HepG2 (cell line): ENCODE results near the gene AGRN. TPM values are rescaled to one million over a fixed set of nuclear protein-coding genes. Genes with fewer than 3 reads are reported as not detected.

ENCODE experiments used
- HMGXB4 ChIP-seq, 2 experiments: sonication (generic) in 1 of 2; formaldehyde crosslinking in 1 of 2; IDR thresholded peaks; 2 replicates each; pipeline versions ENCODE4 v1.4.0 to v1.6.1; 2018 to 2020; ENCODE audit warnings: missing genetic modification reagents in 2 of 2, borderline replicate concordance in 1 of 2, low read depth in 1 of 2, mild to moderate bottlenecking in 1 of 2, missing biosample characterization in 1 of 2
- PRDM15 ChIP-seq: sonication (generic); formaldehyde crosslinking; IDR thresholded peaks from 2 replicates; pipeline ENCODE4 v1.4.0; 2020; ENCODE audit warnings: missing genetic modification reagents
- RBAK ChIP-seq: sonication (generic); formaldehyde crosslinking; IDR thresholded peaks from 2 replicates; pipeline ENCODE4 v1.5.1; 2020; ENCODE audit warnings: mild to moderate bottlenecking, missing genetic modification reagents
- TFAP4 ChIP-seq: sonication (generic); IDR thresholded peaks from 2 replicates; pipeline ENCODE4 v1.6.1; 2016; ENCODE audit warnings: low read depth, borderline replicate concordance
- ZNF318 ChIP-seq: sonication (generic); formaldehyde crosslinking; IDR thresholded peaks from 2 replicates; pipeline ENCODE4 v1.4.0; 2020; ENCODE audit warnings: mild to moderate bottlenecking, missing genetic modification reagents
- ZNF543 ChIP-seq: sonication (generic); formaldehyde crosslinking; IDR thresholded peaks from 2 replicates; pipeline ENCODE4 v1.4.0; 2020; ENCODE audit warnings: mild to moderate bottlenecking, missing genetic modification reagents
- ZNF687 ChIP-seq: sonication (generic); formaldehyde crosslinking; IDR thresholded peaks from 2 replicates; pipeline ENCODE4 v1.5.1; 2020; ENCODE audit warnings: mild to moderate bottlenecking, missing genetic modification reagents, moderate library complexity
- ZNF878 ChIP-seq: sonication (generic); formaldehyde crosslinking; IDR thresholded peaks from 2 replicates; pipeline ENCODE4 v1.8.1; 2023; ENCODE audit warnings: mild to moderate bottlenecking, missing genetic modification reagents, moderate library complexity
- polyA plus RNA-seq, 8 experiments: library from polyadenylated mRNA; depleted of rRNA in 3 of 8; stranded (reverse) in 7 of 8; unstranded in 1 of 8; fragments of >200 nt; fragmentation: Illumina TruSeq in 4 of 8; extraction: Trizol in 4 of 8; gene quantifications; 2 replicates each; pipeline versions ENCODE4 v1.2.1 to v1.2.3, GENCODE V29; 2011 to 2016; ENCODE audit warnings: low read depth in 4 of 8, missing spikeins in 1 of 8, mixed read lengths in 1 of 8; ENCODE audit not compliant: insufficient read depth in 1 of 8
- total RNA-seq, 5 experiments: library from RNA; depleted of rRNA; stranded (reverse); fragments of >200 nt; fragmentation: Illumina TruSeq; extraction: Trizol; gene quantifications; 2 replicates each; pipeline ENCODE4 v1.2.3, GENCODE V29; 2016; ENCODE audit warnings: low read depth in 1 of 5

AGRN gene
- total and polyA plus RNA-seq, 2 of the 13 experiments (the other 11 are each of a cell fraction or from before 2014, with no cell fraction given) = 29.8 to 65.2 TPM

- TF ChIP-seq HMGXB4 (CRISPR knock-in tag; IDR thresholded peaks at IDR 0.05; ENCODE audit: borderline replicate concordance in 1 of 2, low read depth in 1 of 2) (0 out of 4 replicates have a peak, but pooled peaks of 1 of the 2 experiments have one; percentile 19), TFAP4 (0 out of 2 replicates have a peak, but pooled peaks have one; percentile 26), ZNF687 (CRISPR knock-in tag) (peak; percentile 64), RBAK (no peak), ZNF318 (CRISPR knock-in tag) (no peak), ZNF878 (no peak), ZNF543 (CRISPR knock-in tag) (no peak), PRDM15 (CRISPR knock-in tag) (no peak)
Measured at GRCh38 chr1:1065265-1065939, 45.5 kb downstream of the AGRN start (continued).
